ENCODE measurements around the gene GSDMA. TPM values are rescaled to one million over a fixed set of nuclear protein-coding genes. Genes with fewer than 3 reads are reported as not detected.
"Not testable (repeated sequence)": the region's sequence is repeated elsewhere in the genome, so short reads cannot be mapped to it uniquely, and the experiment has no call there.

Gene GSDMA
- total and polyA plus RNA-seq, 10 of the 15 experiments (the other 5 are each of a cell fraction or from before 2014, with no cell fraction given) = 0.04 to 0.11 TPM; not detected in 8

GRCh38 chr17:39946551-39947330 lies 16.1 kb upstream of the GSDMA start (continued):
- TF ChIP-seq IRF3 (IDR thresholded peaks at IDR 0.05) (no peak), SMAD1 (IDR thresholded peaks at IDR 0.05; ENCODE audit: low read depth, partially characterized antibody) (no peak), RAD21 (IDR thresholded peaks at IDR 0.05; ENCODE audit: insufficient read depth, low read depth, low read length) (no peak), BMI1 (IDR thresholded peaks at IDR 0.05; ENCODE audit: borderline replicate concordance) (no peak), PKNOX1 (IDR thresholded peaks at IDR 0.05) (no peak), BCL11A (IDR thresholded peaks at IDR 0.05; ENCODE audit: low read depth, low read length) (no peak), PML (IDR thresholded peaks at IDR 0.05; ENCODE audit: low read length) (no peak), TAF1 (IDR thresholded peaks at IDR 0.05; ENCODE audit: borderline replicate concordance, low read depth, low read length) (no peak), SP1 (IDR thresholded peaks at IDR 0.05; ENCODE audit: low read depth, low read length) (no peak), BRCA1 (IDR thresholded peaks at IDR 0.05; ENCODE audit: low read depth, low read length) (no peak)

- H4K20me1 ChIP-seq (ENCODE audit: control insufficient read depth, insufficient read depth); DNase-seq (ENCODE audit: low read depth, low spot score); H2AFZ ChIP-seq (ENCODE audit: control insufficient read depth, low read depth, low read length); H3K9me3 ChIP-seq (replicated peaks; ENCODE audit: control insufficient read depth, insufficient read depth, low read length); POLR2A ChIA-PET; ATAC-seq; intact Hi-C loops (cut with micrococcal nuclease; ENCODE audit: unreplicated experiment); H3K4me1 ChIP-seq (ENCODE audit: control insufficient read depth, insufficient read depth, low read length); H3K27me3 ChIP-seq (replicated peaks in 1 of 2; ENCODE audit: control insufficient read depth in 2 of 2, insufficient read depth in 2 of 2, low read length in 1 of 2); H3K4me2 ChIP-seq (ENCODE audit: control insufficient read depth, insufficient read depth); FAIRE-seq; H3K4me3 ChIP-seq; H3K36me3 ChIP-seq (ENCODE audit: control insufficient read depth in 2 of 2, insufficient read depth in 2 of 2, low read length in 1 of 2); SMC1A ChIA-PET (ENCODE audit: uncharacterized antibody, unreplicated experiment); H3K79me2 ChIP-seq (ENCODE audit: control insufficient read depth, insufficient read depth, low read length); BruUV-seq (replicated peaks); H3K27ac ChIP-seq (ENCODE audit: control insufficient read depth, insufficient read depth); H3K9ac ChIP-seq (ENCODE audit: control insufficient read depth, insufficient read depth, low read length); in situ Hi-C loops (cut with MboI): not testable (repeated sequence)
- RAD21 ChIA-PET (ENCODE audit: unreplicated experiment) = interaction anchor here (1.4 kb wide), 1 partner anchor 32 kb away, joined by 3 read pairs; the partner anchor contains the start of gene PSMD3
- CTCF ChIA-PET = interaction anchor here (1.5 to 2.9 kb wide), 2 partner anchors 9 to 327 kb away, joined by 4 to 18 read pairs; no protein-coding TSS in a partner anchor
- 22% methylated on average over 5 of the region's 5 CpGs for WGBS (ENCODE audit: insufficient coverage, insufficient replicate concordance, low lambda C conversion rate, missing lambda C conversion rate)
Observed at GRCh38 chr17:39948489-39948828, 14.3 kb upstream of the GSDMA start.

Data from GM12878 (cell line).